Measurements from ENCODE around the gene DHRSX.

DHRSX gene

GRCh38 chrX:2177541-2177940 lies 323.2 kb downstream of the DHRSX start:
- TF ChIP-seq, protein P1, sequence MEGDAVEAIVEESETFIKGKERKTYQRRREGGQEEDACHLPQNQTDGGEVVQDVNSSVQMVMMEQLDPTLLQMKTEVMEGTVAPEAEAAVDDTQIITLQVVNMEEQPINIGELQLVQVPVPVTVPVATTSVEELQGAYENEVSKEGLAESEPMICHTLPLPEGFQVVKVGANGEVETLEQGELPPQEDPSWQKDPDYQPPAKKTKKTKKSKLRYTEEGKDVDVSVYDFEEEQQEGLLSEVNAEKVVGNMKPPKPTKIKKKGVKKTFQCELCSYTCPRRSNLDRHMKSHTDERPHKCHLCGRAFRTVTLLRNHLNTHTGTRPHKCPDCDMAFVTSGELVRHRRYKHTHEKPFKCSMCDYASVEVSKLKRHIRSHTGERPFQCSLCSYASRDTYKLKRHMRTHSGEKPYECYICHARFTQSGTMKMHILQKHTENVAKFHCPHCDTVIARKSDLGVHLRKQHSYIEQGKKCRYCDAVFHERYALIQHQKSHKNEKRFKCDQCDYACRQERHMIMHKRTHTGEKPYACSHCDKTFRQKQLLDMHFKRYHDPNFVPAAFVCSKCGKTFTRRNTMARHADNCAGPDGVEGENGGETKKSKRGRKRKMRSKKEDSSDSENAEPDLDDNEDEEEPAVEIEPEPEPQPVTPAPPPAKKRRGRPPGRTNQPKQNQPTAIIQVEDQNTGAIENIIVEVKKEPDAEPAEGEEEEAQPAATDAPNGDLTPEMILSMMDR (IDR thresholded peaks at IDR 0.05; ENCODE audit: control extremely low read depth, extremely low read depth, low read depth, missing control alignments), result no peak
- CTCF ChIA-PET, result no interaction called here
- no peak for DNase-seq (ENCODE audit: extremely low spot score)
- POLR2A ChIA-PET, result no interaction called here

GRCh38 chrX:2176733-2177132 lies 324.0 kb downstream of the DHRSX start:
- ChIA-PET POLR2A (no interaction called here), CTCF (no interaction called here)
- TF ChIP-seq, protein P1 (IDR thresholded peaks at IDR 0.05; ENCODE audit: control extremely low read depth, extremely low read depth, low read depth, missing control alignments), result no peak
- DNase-seq (ENCODE audit: extremely low spot score), result no peak

DNA sequence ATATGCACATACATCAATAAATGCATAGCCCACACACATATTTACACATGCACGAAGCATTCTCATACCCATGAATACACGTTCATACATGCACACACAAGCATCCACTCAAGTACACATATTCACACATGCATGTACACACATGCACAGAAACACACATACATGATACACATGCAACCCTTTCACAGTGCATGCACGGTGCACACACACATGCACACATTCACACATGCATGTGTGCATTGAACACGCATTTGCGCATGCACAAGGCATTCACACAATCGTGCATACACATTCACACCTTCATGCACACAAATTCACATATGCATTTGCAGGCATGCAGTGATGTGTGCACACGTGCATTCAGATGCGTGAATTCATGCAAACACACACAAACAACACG lies 324.5 kb downstream of the DHRSX start:
- TF ChIP-seq, protein P1 (IDR thresholded peaks at IDR 0.05; ENCODE audit: control extremely low read depth, extremely low read depth, low read depth, missing control alignments), result no peak
- ChIA-PET POLR2A (no interaction called here), CTCF (no interaction called here)

DNA sequence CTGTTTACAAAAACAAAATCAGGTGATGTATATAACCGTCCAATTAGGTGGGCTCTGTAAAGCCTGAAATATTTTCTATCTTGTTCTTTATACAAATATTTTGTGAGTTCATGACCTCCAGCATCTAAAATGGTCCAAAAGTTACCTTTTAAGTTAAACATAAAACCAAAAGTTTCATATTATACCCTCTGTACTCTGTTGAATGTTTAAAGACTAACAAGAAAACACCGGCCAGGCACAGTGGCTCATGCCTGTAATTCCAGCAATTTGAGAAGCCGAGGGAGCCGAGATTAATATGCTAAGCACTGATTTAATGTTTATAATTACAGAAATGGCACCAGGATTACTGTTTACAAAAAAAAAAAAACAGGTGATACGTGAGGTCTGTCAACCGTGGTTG lies 328.4 kb downstream of the DHRSX start:
- CTCF ChIA-PET, result no interaction called here
- no peak for DNase-seq (ENCODE audit: extremely low spot score)
- POLR2A ChIA-PET, result no interaction called here
- TF ChIP-seq, protein P1 (IDR thresholded peaks at IDR 0.05; ENCODE audit: control extremely low read depth, extremely low read depth, low read depth, missing control alignments), result no peak

More for the DNA sequence above, 324.5 kb downstream of the DHRSX start:
- no peak for DNase-seq (ENCODE audit: extremely low spot score)

Data from GM10248 (cell line).